Measurements from ENCODE around the gene RNF43. TPM values are rescaled to one million over a fixed set of nuclear protein-coding genes. Genes with fewer than 3 reads are reported as not detected.

RNF43 gene
- total and polyA plus RNA-seq, 2 donors (not counting 1 experiment from before 2014, with no cell fraction given): 2.5 to 2.6 TPM

- Histone ChIP-seq H3K9me3 (ENCODE audit: control extremely low read depth in 1 of 3, control insufficient read depth in 2 of 3, insufficient read depth in 1 of 3, low read length in 2 of 3) (no peaks in the 10 kb centered on the region), H3K4me3 (ENCODE audit: control extremely low read depth in 1 of 5, extremely low read depth in 1 of 5, insufficient read depth in 1 of 5, low read depth in 2 of 5, low read length in 4 of 5) (no peak overlapping the region), H3K4me2 (replicated peaks; ENCODE audit: low read depth, low read length, poor library complexity, severe bottlenecking) (no peak overlapping the region), H3K4me1 (ENCODE audit: control insufficient read depth in 2 of 2, insufficient read depth in 2 of 2, low read length in 2 of 2) (peaks cover 14 to 16% of the 10 kb centered on the region in 2 donors), H3K36me3 (replicated peaks in 1 of 2; ENCODE audit: control extremely low read depth in 1 of 2, control insufficient read depth in 1 of 2, extremely low read depth in 1 of 2, insufficient read depth in 2 of 2, low read length in 1 of 2) (no peaks in the 10 kb centered on the region), H2AFZ (ENCODE audit: insufficient read depth, low read depth, low read length, poor library complexity, severe bottlenecking) (no peak overlapping the region), H4K20me1 (ENCODE audit: control insufficient read depth, insufficient read depth, low read length, poor library complexity, severe bottlenecking) (no peaks in the 10 kb centered on the region), H3K27ac (ENCODE audit: low read length in 2 of 2) (no peak overlapping the region), H3K27me3 (replicated peaks in 1 of 4; ENCODE audit: control extremely low read depth in 1 of 4, control insufficient read depth in 3 of 4, insufficient read depth in 4 of 4, low read length in 3 of 4) (no peaks in the 10 kb centered on the region), H3K9ac (ENCODE audit: low read length) (no peak overlapping the region), H3K79me2 (ENCODE audit: control insufficient read depth, insufficient read depth, low read length) (peaks cover 3% of the 10 kb centered on the region)
- H3K27me3 Mint-ChIP-seq: no peaks in the 10 kb centered on the region
- intact Hi-C loops (cut with micrococcal nuclease): no loop called here
- DNase-seq (no peak), ATAC-seq (ENCODE audit: low read depth) (no peak)
- H3K4me1 Mint-ChIP-seq: peaks cover 21% of the 10 kb centered on the region
- no peaks in the 10 kb centered on the region for H3K9me3 Mint-ChIP-seq (ENCODE audit: insufficient read depth)
- ChIA-PET POLR2A (no interaction called here), CTCF (interaction anchor here (1.2 to 4.1 kb wide), 3 partner anchors 26 to 104 kb away, joined by 3 to 17 read pairs (median 8); partner anchors contain the start of gene SUPT4H1)
- no peak for TF ChIP-seq CTCF (IDR thresholded peaks at IDR 0.05)
- no peak for TF ChIP-seq EZH2 (IDR thresholded peaks at IDR 0.05; ENCODE audit: borderline replicate concordance, insufficient read depth, low read depth, low read length, poor library complexity, severe bottlenecking)
- H3K27ac Mint-ChIP-seq: no peak overlapping the region
- H3K4me3 Mint-ChIP-seq: no peak overlapping the region
- WGBS (ENCODE audit: insufficient coverage): no CpG with 5 or more reads among the region's 2 CpGs
These were observed 3.5 kb upstream of the RNF43 start for GRCh38 chr17:58420827-58421226.

GRCh38 chr17:58416937-58417299 lies 416 bp downstream of the RNF43 start:
- no peak for ATAC-seq (ENCODE audit: low read depth)
- POLR2A ChIA-PET: interaction anchor here (0.6 to 1.9 kb wide), 9 partner anchors 65 to 102 kb away, joined by 3 to 21 read pairs (median 13); partner anchors contain the start of genes SUPT4H1 and TSPOAP1
- H3K9me3 Mint-ChIP-seq (ENCODE audit: insufficient read depth): no peaks in the 10 kb centered on the region
- TF ChIP-seq CTCF (IDR thresholded peaks at IDR 0.05) (no peak), EZH2 (IDR thresholded peaks at IDR 0.05; ENCODE audit: borderline replicate concordance, insufficient read depth, low read depth, low read length, poor library complexity, severe bottlenecking) (no peak)
- Histone ChIP-seq H3K27me3 (replicated peaks in 1 of 4; ENCODE audit: control extremely low read depth in 1 of 4, control insufficient read depth in 3 of 4, insufficient read depth in 4 of 4, low read length in 3 of 4) (no peaks in the 10 kb centered on the region), H3K27ac (ENCODE audit: low read length in 2 of 2) (peak overlapping the region; percentile 61 to 65), H3K79me2 (ENCODE audit: control insufficient read depth, insufficient read depth, low read length) (peaks cover 3% of the 10 kb centered on the region), H3K4me3 (ENCODE audit: control extremely low read depth in 1 of 5, extremely low read depth in 1 of 5, insufficient read depth in 1 of 5, low read depth in 2 of 5, low read length in 4 of 5) (no peak overlapping the region), H3K4me2 (replicated peaks; ENCODE audit: low read depth, low read length, poor library complexity, severe bottlenecking) (peak overlapping the region; percentile 49), H3K36me3 (replicated peaks in 1 of 2; ENCODE audit: control extremely low read depth in 1 of 2, control insufficient read depth in 1 of 2, extremely low read depth in 1 of 2, insufficient read depth in 2 of 2, low read length in 1 of 2) (no peaks in the 10 kb centered on the region), H3K9me3 (ENCODE audit: control extremely low read depth in 1 of 3, control insufficient read depth in 2 of 3, insufficient read depth in 1 of 3, low read length in 2 of 3) (no peaks in the 10 kb centered on the region), H2AFZ (ENCODE audit: insufficient read depth, low read depth, low read length, poor library complexity, severe bottlenecking) (no peak overlapping the region), H3K9ac (ENCODE audit: low read length) (no peak overlapping the region), H3K4me1 (ENCODE audit: control insufficient read depth in 2 of 2, insufficient read depth in 2 of 2, low read length in 2 of 2) (peaks cover 14 to 16% of the 10 kb centered on the region in 2 donors), H4K20me1 (ENCODE audit: control insufficient read depth, insufficient read depth, low read length, poor library complexity, severe bottlenecking) (no peaks in the 10 kb centered on the region)
- H3K4me1 Mint-ChIP-seq: peaks cover 21% of the 10 kb centered on the region
- WGBS (ENCODE audit: insufficient coverage): 95% methylated on average over 6 of the region's 6 CpGs
- intact Hi-C loops (cut with micrococcal nuclease): loop anchor here (1.0 to 2.0 kb wide), 6 partner anchors 65 to 168 kb away; partner anchors contain the start of gene SUPT4H1
- CTCF ChIA-PET: interaction anchor here (1.0 to 6.1 kb wide), 26 partner anchors 17 to 217 kb away, joined by 3 to 131 read pairs (median 7); partner anchors contain the start of genes HSF5, SUPT4H1 and TSPOAP1
- no peak overlapping the region for H3K4me3 Mint-ChIP-seq
- no peaks in the 10 kb centered on the region for H3K27me3 Mint-ChIP-seq
- no peak for DNase-seq
- H3K27ac Mint-ChIP-seq: peak overlapping the region; percentile 12

Measured in B cell (primary cell).